Neural cell (in vitro differentiated cells): Measurements from ENCODE around the gene NBEA. TPM values are rescaled to one million over a fixed set of nuclear protein-coding genes. Genes with fewer than 3 reads are reported as not detected.

ENCODE experiments used
- H2AFZ ChIP-seq: fragments of 200-600, 300-800 bp; sonication (generic), shearing (Covaris generic); 2 replicates; pipeline ENCODE4 v1.6.0; 2014; ENCODE audit warnings: low read depth, mild to moderate bottlenecking, antibody characterized with exemption, low read length, moderate library complexity
- H3F3A ChIP-seq: fragments of 200-600 bp; shearing (Covaris generic); 2 replicates; pipeline ENCODE4 v1.6.1; 2016; ENCODE audit warnings: mild to moderate bottlenecking, moderate library complexity, mixed read lengths, antibody characterized with exemption, low read length; ENCODE audit not compliant: insufficient read depth, poor library complexity, severe bottlenecking
- H3K27ac ChIP-seq: fragments of 200-600, 300-800 bp; sonication (generic), shearing (Covaris generic); 2 replicates; pipeline ENCODE4 v1.5.1; 2014; ENCODE audit warnings: mild to moderate bottlenecking, low read length, moderate library complexity
- H3K27me3 ChIP-seq: fragments of 300-800, 200-600 bp; sonication (generic), shearing (Covaris generic); 2 replicates; pipeline ENCODE4 v1.6.0; 2014; ENCODE audit warnings: mild to moderate bottlenecking, low read depth, low read length, moderate library complexity; ENCODE audit not compliant: insufficient read depth
- H3K36me3 ChIP-seq: fragments of 300-800, 200-600 bp; sonication (generic), shearing (Covaris generic); 2 replicates; pipeline ENCODE4 v1.5.1; 2014; ENCODE audit warnings: mild to moderate bottlenecking, antibody characterized with exemption, low read length, moderate library complexity; ENCODE audit not compliant: insufficient read depth
- H3K4me2 ChIP-seq: fragments of 300-800, 200-600 bp; sonication (generic), shearing (Covaris generic); 2 replicates; pipeline ENCODE4 v1.6.0; 2014; ENCODE audit warnings: mild to moderate bottlenecking, low read length
- H3K4me3 ChIP-seq: fragments of 300-800, 200-600 bp; sonication (generic), shearing (Covaris generic); 2 replicates; pipeline ENCODE4 v1.5.1; 2014; ENCODE audit warnings: mild to moderate bottlenecking, low read length, moderate library complexity
- H3K79me2 ChIP-seq: fragments of 200-600 bp; shearing (Covaris generic); replicated peaks from 2 replicates; pipeline ENCODE4 v1.6.0; 2014; ENCODE audit warnings: mild to moderate bottlenecking, low read length, moderate library complexity; ENCODE audit not compliant: insufficient read depth
- H3K9ac ChIP-seq: fragments of 300-800, 200-600 bp; sonication (generic), shearing (Covaris generic); 2 replicates; pipeline ENCODE4 v1.6.1; 2016; ENCODE audit warnings: mild to moderate bottlenecking, low read length, mixed read lengths
- H3K9me2 ChIP-seq: fragments of 200-600 bp; shearing (Covaris generic); 2 replicates; pipeline ENCODE4 v1.6.1; 2016; ENCODE audit warnings: mild to moderate bottlenecking, low read length, mixed read lengths; ENCODE audit not compliant: insufficient read depth
- H3K9me3 ChIP-seq: fragments of 200-600, 300-800 bp; sonication (generic), shearing (Covaris generic); 2 replicates; pipeline ENCODE4 v1.6.1; 2016; ENCODE audit warnings: mild to moderate bottlenecking, mixed run types, low read length, moderate library complexity, mixed read lengths
- H4K20me1 ChIP-seq: fragments of 200-600 bp; shearing (Covaris generic); 2 replicates; pipeline ENCODE4 v1.6.1; 2016; ENCODE audit warnings: mild to moderate bottlenecking, mixed run types; ENCODE audit not compliant: insufficient read depth
- CTCF ChIP-seq: fragments of 450-650 bp; IDR thresholded peaks from 2 replicates; pipeline ENCODE4 v1.5.1; 2014; ENCODE audit warnings: antibody characterized with exemption, mild to moderate bottlenecking, moderate library complexity; ENCODE audit not compliant: poor library complexity, severe bottlenecking
- EP300 ChIP-seq: fragments of 450-650 bp; conservative IDR thresholded peaks from 2 replicates; pipeline ENCODE4 v1.6.1; 2014; ENCODE audit warnings: antibody characterized with exemption, mild to moderate bottlenecking, moderate library complexity; ENCODE audit not compliant: poor library complexity, severe bottlenecking
- EZH2 ChIP-seq: fragments of 200-600, 300-800 bp; shearing (Covaris generic), sonication (generic); IDR thresholded peaks from 2 replicates; pipeline ENCODE4 v1.6.1; 2014; ENCODE audit warnings: antibody characterized with exemption, low read length, borderline replicate concordance, mild to moderate bottlenecking; ENCODE audit not compliant: insufficient read depth, poor library complexity, severe bottlenecking
- MXI1 ChIP-seq: fragments of 450-650 bp; conservative IDR thresholded peaks from 2 replicates; pipeline ENCODE4 v1.6.1; 2014; ENCODE audit warnings: antibody characterized with exemption, mild to moderate bottlenecking; ENCODE audit not compliant: poor library complexity, severe bottlenecking
- POLR2AphosphoS5 ChIP-seq: IDR thresholded peaks from 2 replicates; pipeline ENCODE4 v1.6.1; 2012
- RAD21 ChIP-seq: fragments of 450-650 bp; conservative IDR thresholded peaks from 2 replicates; pipeline ENCODE4 v1.6.1; 2014; ENCODE audit warnings: antibody characterized with exemption, mild to moderate bottlenecking, moderate library complexity
- REST ChIP-seq: IDR thresholded peaks from 2 replicates; pipeline ENCODE4 v1.6.1; 2012; ENCODE audit warnings: borderline replicate concordance
- SMC3 ChIP-seq: fragments of 450-650 bp; conservative IDR thresholded peaks from 2 replicates; pipeline ENCODE4 v1.6.1; 2014; ENCODE audit warnings: antibody characterized with exemption, mild to moderate bottlenecking, moderate library complexity; ENCODE audit not compliant: poor library complexity
- TAF1 ChIP-seq: IDR thresholded peaks from 2 replicates; pipeline ENCODE4 v1.6.1; 2012; ENCODE audit warnings: low read depth
- polyA plus RNA-seq: library from polyadenylated mRNA; depleted of rRNA; stranded (reverse); fragments of >200 nt; gene quantifications from 2 replicates; pipeline ENCODE4 v1.2.3, GENCODE V29; 2014

Gene NBEA
- polyA plus RNA-seq, 1 donor from 2014 or later: 55.8 TPM

- no peak overlapping the region for H3K9ac ChIP-seq
- H3K4me3 ChIP-seq: no peak overlapping the region
- no peaks in the 10 kb centered on the region for H3K9me2 ChIP-seq
- no peak overlapping the region for H2AFZ ChIP-seq
- H3K27ac ChIP-seq: no peak overlapping the region
- H3K4me2 ChIP-seq: no peak overlapping the region
- H3K27me3 ChIP-seq: no peaks in the 10 kb centered on the region
- no peaks in the 10 kb centered on the region for H3K36me3 ChIP-seq
- no peaks in the 10 kb centered on the region for H3F3A ChIP-seq
- no peak for TF ChIP-seq EZH2
- TF ChIP-seq REST: no peak
- TF ChIP-seq POLR2AphosphoS5: no peak
- TF ChIP-seq TAF1: no peak
- TF ChIP-seq SMC3: no peak
- no peak for TF ChIP-seq MXI1
- no peak for TF ChIP-seq EP300
- TF ChIP-seq RAD21: no peak
- TF ChIP-seq CTCF: no peak
- no peaks in the 10 kb centered on the region for H3K9me3 ChIP-seq
- no peaks in the 10 kb centered on the region for H3K79me2 ChIP-seq
- no peaks in the 10 kb centered on the region for H4K20me1 ChIP-seq
Observed at GRCh38 chr13:34933786-34934185, 8.3 kb upstream of the NBEA start.

GRCh38 chr13:34935841-34936240 lies 6.2 kb upstream of the NBEA start:
- Histone ChIP-seq H3K27me3 (no peaks in the 10 kb centered on the region), H3K9me2 (no peaks in the 10 kb centered on the region), H3K4me2 (no peak overlapping the region), H3K9me3 (no peaks in the 10 kb centered on the region), H4K20me1 (no peaks in the 10 kb centered on the region), H3F3A (no peaks in the 10 kb centered on the region), H2AFZ (no peak overlapping the region), H3K4me3 (no peak overlapping the region), H3K9ac (no peak overlapping the region), H3K79me2 (no peaks in the 10 kb centered on the region), H3K27ac (no peak overlapping the region), H3K36me3 (no peaks in the 10 kb centered on the region)
- TF ChIP-seq CTCF (no peak), REST (no peak), EP300 (no peak), SMC3 (no peak), RAD21 (no peak), POLR2AphosphoS5 (no peak), EZH2 (no peak), TAF1 (no peak), MXI1 (no peak)
